GM12878 (cell line): ENCODE data around the gene BNIP5. TPM values are rescaled to one million over a fixed set of nuclear protein-coding genes. Genes with fewer than 3 reads are reported as not detected.

Experiments used
- ATAC-seq: fragments of 200-7000 bp; cut with Tn5 transposase; 3 replicates; pipeline ENCODE4 v1.9.1; 2020; ENCODE audit warnings: mild to moderate bottlenecking, moderate library complexity
- BruUV-seq: library from RNA; stranded (reverse); fragments of 400-500 nt; replicated peaks from 2 replicates; lab custom pipeline; 2021; lab: Mats Ljungman, UMichigan
- CTCF ChIA-PET: fragments of 300-600 bp; sonication (Branson Sonifier 250); formaldehyde crosslinking; extraction: SDS; loops from one replicate; lab custom pipeline; 2021; ENCODE audit warnings: inconsistent platforms; lab: Yijun Ruan, JAX
- POLR2A ChIA-PET: fragments of 350-600 bp; formaldehyde crosslinking; extraction: SDS; loops from one replicate; lab custom pipeline; 2021; ENCODE audit warnings: inconsistent platforms; lab: Charles Lee
- RAD21 ChIA-PET: fragments of 300-600 bp; sonication (Branson Sonifier 250); formaldehyde crosslinking; loops from one replicate; lab custom pipeline; 2023; ENCODE audit warnings: antibody characterized with exemption; ENCODE audit not compliant: unreplicated experiment; lab: Charles Lee
- SMC1A ChIA-PET: fragments of 300-600 bp; sonication (Branson Sonifier 250); formaldehyde crosslinking; loops from one replicate; lab custom pipeline; 2023; ENCODE audit not compliant: unreplicated experiment, uncharacterized antibody; lab: Charles Lee
- DNase-seq: peaks from one replicate; pipeline ENCODE4 v3.0.0-alpha.2; 2011; ENCODE audit warnings: low read depth, low spot score
- FAIRE-seq: peaks from 3 replicates; lab custom pipeline; 2011; peaks lifted over from hg19 to GRCh38; lab: Jason Lieb, UNC
- H2AFZ ChIP-seq: 2 replicates; pipeline ENCODE4 v1.6.0; 2011; ENCODE audit warnings: low read depth, low read length, control low read depth; ENCODE audit not compliant: control insufficient read depth
- H3K27ac ChIP-seq: 2 replicates; pipeline ENCODE4 v1.5.1; 2011; ENCODE audit warnings: control low read depth; ENCODE audit not compliant: control insufficient read depth, insufficient read depth
- H3K27me3 ChIP-seq, 2 experiments: replicated peaks in 1 of 2; 2 replicates each; pipeline versions ENCODE4 v1.6.0 to v1.6.1; 2011; ENCODE audit warnings: low read length in 1 of 2; ENCODE audit not compliant: control insufficient read depth in 2 of 2, insufficient read depth in 2 of 2
- H3K36me3 ChIP-seq, 2 experiments: 2 replicates each; pipeline ENCODE4 v1.5.1; 2011; ENCODE audit warnings: low read length in 1 of 2; ENCODE audit not compliant: control insufficient read depth in 2 of 2, insufficient read depth in 2 of 2
- H3K4me1 ChIP-seq: 2 replicates; pipeline ENCODE4 v1.6.1; 2011; ENCODE audit warnings: mild to moderate bottlenecking, low read length, moderate library complexity, mixed read lengths; ENCODE audit not compliant: control insufficient read depth, insufficient read depth
- H3K4me2 ChIP-seq: 2 replicates; pipeline ENCODE4 v1.6.0; 2011; ENCODE audit warnings: control low read depth; ENCODE audit not compliant: control insufficient read depth, insufficient read depth
- H3K4me3 ChIP-seq: fragments of 200-600 bp; sonication (generic); 2 replicates; pipeline ENCODE4 v1.5.1; 2016
- H3K79me2 ChIP-seq: 2 replicates; pipeline ENCODE4 v1.6.0; 2011; ENCODE audit warnings: low read length; ENCODE audit not compliant: control insufficient read depth, insufficient read depth
- H3K9ac ChIP-seq: 2 replicates; pipeline ENCODE4 v1.8.0; 2011; ENCODE audit warnings: low read length, control low read depth, mixed read lengths; ENCODE audit not compliant: control insufficient read depth, insufficient read depth
- H3K9me3 ChIP-seq: replicated peaks from 3 replicates; pipeline ENCODE4 v1.5.1; 2011; ENCODE audit warnings: mild to moderate bottlenecking, low read length; ENCODE audit not compliant: control insufficient read depth, insufficient read depth
- H4K20me1 ChIP-seq: 2 replicates; pipeline ENCODE4 v1.6.0; 2011; ENCODE audit not compliant: control insufficient read depth, insufficient read depth
- BCL11A ChIP-seq: IDR thresholded peaks from 2 replicates; pipeline ENCODE4 v1.6.1; 2011; ENCODE audit warnings: low read depth, low read length
- CEBPB ChIP-seq, 2 experiments: fragments of 150-350 bp in 1 of 2; IDR thresholded peaks; 2 replicates each; pipeline ENCODE4 v1.6.1; 2012 to 2014; ENCODE audit warnings: low read depth in 2 of 2, low read length in 2 of 2, borderline replicate concordance in 1 of 2, inconsistent platforms in 1 of 2
- JUNB ChIP-seq: IDR thresholded peaks from 2 replicates; pipeline ENCODE4 v1.6.1; 2016; ENCODE audit warnings: antibody characterized with exemption, mild to moderate bottlenecking
- MEF2A ChIP-seq: IDR thresholded peaks from 2 replicates; pipeline ENCODE4 v1.6.1; 2011; ENCODE audit warnings: low read depth, mild to moderate bottlenecking, low read length, moderate library complexity; ENCODE audit not compliant: insufficient read depth
- MEF2B ChIP-seq: fragments of 450-650 bp; IDR thresholded peaks from 2 replicates; pipeline ENCODE4 v1.6.1; 2018; ENCODE audit warnings: mild to moderate bottlenecking, moderate library complexity; ENCODE audit not compliant: partially characterized antibody, poor library complexity, severe bottlenecking
- NFYB ChIP-seq: IDR thresholded peaks from 2 replicates; pipeline ENCODE4 v1.6.1; 2011; ENCODE audit warnings: low read depth, mild to moderate bottlenecking, low read length, improper control_type of control experiment, moderate library complexity; ENCODE audit not compliant: insufficient read depth
- PKNOX1 ChIP-seq: fragments of 450-650 bp; IDR thresholded peaks from 2 replicates; pipeline ENCODE4 v1.6.1; 2016; ENCODE audit warnings: mild to moderate bottlenecking
- SIN3A ChIP-seq: IDR thresholded peaks from 2 replicates; pipeline ENCODE4 v1.6.1; 2012; ENCODE audit warnings: low read depth, low read length, improper control_type of control experiment
- SRF ChIP-seq, 2 experiments: IDR thresholded peaks; 2 replicates each; pipeline ENCODE4 v1.6.1; 2011; ENCODE audit warnings: low read depth in 2 of 2, low read length in 2 of 2, mild to moderate bottlenecking in 1 of 2, moderate library complexity in 1 of 2
- ZBTB11 ChIP-seq: fragments of 450-650 bp; formaldehyde crosslinking; IDR thresholded peaks from 2 replicates; pipeline ENCODE4 v1.5.0; 2022; ENCODE audit warnings: mild to moderate bottlenecking, missing genetic modification characterization
- ZZZ3 ChIP-seq: IDR thresholded peaks from 2 replicates; pipeline ENCODE4 v1.6.1; 2011; ENCODE audit warnings: low read depth; ENCODE audit not compliant: control insufficient read depth, insufficient read length
- WGBS: methylation state at CpG from one replicate; pipeline ENCODE4 v1.1.6; 2016; ENCODE audit warnings: low lambda C conversion rate; ENCODE audit not compliant: insufficient replicate concordance, insufficient coverage; ENCODE audit errors: missing lambda C conversion rate; 5-methylcytosine and 5-hydroxymethylcytosine counted together
- in situ Hi-C: fragments of 300-500 bp; cut with MboI; formaldehyde crosslinking; loops from 9 replicates; pipeline ENCODE4 v1.14.3; 2018; ENCODE audit warnings: mixed read lengths
- intact Hi-C: fragments of 100-400 bp; cut with micrococcal nuclease; formaldehyde crosslinking; loops from one replicate; pipeline ENCODE4 v1.14.2; 2022; ENCODE audit not compliant: unreplicated experiment
- polyA plus RNA-seq, 11 experiments: library from polyadenylated mRNA; depleted of rRNA in 4 of 11; unstranded in 6 of 11; stranded (reverse) in 5 of 11; fragments of >200 nt; fragmentation: Nextera tagmentation in 4 of 11; fragmentation: Illumina TruSeq in 1 of 11; extraction: Ambion mirVana in 4 of 11; extraction: Trizol in 1 of 11; gene quantifications; 1 replicate in 1 of 11; 2 replicates in 10 of 11; pipeline versions ENCODE4 v1.2.1 to v1.2.3, GENCODE V29; 2011 to 2016; ENCODE audit warnings: inconsistent platforms in 2 of 11, missing spikeins in 2 of 11, low read depth in 1 of 11
- total RNA-seq, 4 experiments: library from RNA; depleted of rRNA in 3 of 4; stranded (reverse); fragments of >200 nt in 3 of 4; fragmentation: Illumina TruSeq in 1 of 4; extraction: Trizol in 1 of 4; gene quantifications; 2 replicates each; pipeline versions ENCODE4 v1.2.1 to v1.2.3, GENCODE V29; 2013 to 2021

Gene BNIP5
- total and polyA plus RNA-seq, 10 of the 15 experiments (the other 5 are each of a cell fraction or from before 2014, with no cell fraction given), result 0.02 to 0.68 (median 0.05) TPM; not detected in 2

- no peaks in the 10 kb centered on the region for H3K4me1 ChIP-seq
- 24% methylated on average over 6 of the region's 6 CpGs for WGBS
- no peak overlapping the region for H3K4me3 ChIP-seq
- ChIA-PET CTCF (interaction anchor here (1.6 to 1.8 kb wide), 3 partner anchors 8 to 40 kb away, joined by 5 to 8 read pairs (median 6); no protein-coding TSS in a partner anchor), SMC1A (interaction anchor here (0.6 to 3.0 kb wide), 4 partner anchors 14 to 700 kb away, joined by 3 to 9 read pairs (median 7); no protein-coding TSS in a partner anchor), RAD21 (interaction anchor here (0.7 kb wide), 1 partner anchor 1274 kb away, joined by 3 read pairs; no protein-coding TSS in a partner anchor), POLR2A (no interaction called here)
- no peaks in the 10 kb centered on the region for H4K20me1 ChIP-seq
- no peak for ATAC-seq
- DNase-seq, result no peak
- no peak overlapping the region for H3K4me2 ChIP-seq
- BruUV-seq, result no TSS peak
- TF ChIP-seq ZZZ3 (no peak), SIN3A (no peak), MEF2A (no peak), SRF (IDR thresholded peaks at IDR 0.05; ENCODE audit: low read depth in 2 of 2, low read length in 2 of 2) (no peak), JUNB (no peak), ZBTB11 (no peak), PKNOX1 (no peak), MEF2B (no peak), BCL11A (no peak), CEBPB (IDR thresholded peaks at IDR 0.05; ENCODE audit: borderline replicate concordance in 1 of 2, low read depth in 2 of 2, low read length in 2 of 2) (no peak), NFYB (no peak)
- H3K36me3 ChIP-seq, result no peaks in the 10 kb centered on the region
- FAIRE-seq, result no peak
- H3K9ac ChIP-seq, result no peak overlapping the region
- no peaks in the 10 kb centered on the region for H3K9me3 ChIP-seq
- no peak overlapping the region for H3K27ac ChIP-seq
- H3K27me3 ChIP-seq, result no peaks in the 10 kb centered on the region
- H2AFZ ChIP-seq, result no peak overlapping the region
- intact Hi-C loops (no loop called here), in situ Hi-C loops (no loop called here)
- no peaks in the 10 kb centered on the region for H3K79me2 ChIP-seq
Measured at GRCh38 chr6:36318690-36319435, 17.8 kb downstream of the BNIP5 start.
